VCaP (cell line): Measurements from ENCODE around the gene DISC1.

Experiments used
- H3K27ac ChIP-seq: fragments of 450-650 bp; 2 replicates; pipeline ENCODE4 v1.5.1; 2017
- TF ChIP-seq, protein P1 (sequence below): fragments of 450-650 bp; conservative IDR thresholded peaks from 2 replicates; pipeline ENCODE4 v1.5.1; 2017; ENCODE audit warnings: mild to moderate bottlenecking, moderate library complexity

DISC1 gene

DNA sequence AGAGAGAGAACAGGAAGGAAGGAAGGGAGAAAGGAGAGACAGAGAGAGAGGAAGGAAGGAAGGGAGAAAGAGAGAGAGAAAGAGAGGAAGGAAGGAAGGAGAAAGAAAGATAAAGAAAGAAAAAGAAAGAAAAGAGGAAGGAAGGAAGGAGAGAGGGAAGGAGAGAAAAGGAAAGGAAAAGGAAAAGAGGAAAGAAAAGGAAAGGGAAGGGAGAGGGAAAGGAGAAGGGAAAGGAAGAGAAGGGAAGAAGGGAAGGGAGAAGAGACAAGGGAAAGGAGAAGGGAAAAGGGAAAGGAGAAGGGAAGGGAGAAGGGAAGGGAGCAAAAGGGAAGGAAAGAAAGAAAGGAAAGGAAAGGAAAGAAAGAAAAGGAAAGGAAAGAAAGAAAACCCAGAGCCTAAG is 404.6 kb downstream of the DISC1 start:
- no peak overlapping the region for H3K27ac ChIP-seq
- TF ChIP-seq, protein P1, sequence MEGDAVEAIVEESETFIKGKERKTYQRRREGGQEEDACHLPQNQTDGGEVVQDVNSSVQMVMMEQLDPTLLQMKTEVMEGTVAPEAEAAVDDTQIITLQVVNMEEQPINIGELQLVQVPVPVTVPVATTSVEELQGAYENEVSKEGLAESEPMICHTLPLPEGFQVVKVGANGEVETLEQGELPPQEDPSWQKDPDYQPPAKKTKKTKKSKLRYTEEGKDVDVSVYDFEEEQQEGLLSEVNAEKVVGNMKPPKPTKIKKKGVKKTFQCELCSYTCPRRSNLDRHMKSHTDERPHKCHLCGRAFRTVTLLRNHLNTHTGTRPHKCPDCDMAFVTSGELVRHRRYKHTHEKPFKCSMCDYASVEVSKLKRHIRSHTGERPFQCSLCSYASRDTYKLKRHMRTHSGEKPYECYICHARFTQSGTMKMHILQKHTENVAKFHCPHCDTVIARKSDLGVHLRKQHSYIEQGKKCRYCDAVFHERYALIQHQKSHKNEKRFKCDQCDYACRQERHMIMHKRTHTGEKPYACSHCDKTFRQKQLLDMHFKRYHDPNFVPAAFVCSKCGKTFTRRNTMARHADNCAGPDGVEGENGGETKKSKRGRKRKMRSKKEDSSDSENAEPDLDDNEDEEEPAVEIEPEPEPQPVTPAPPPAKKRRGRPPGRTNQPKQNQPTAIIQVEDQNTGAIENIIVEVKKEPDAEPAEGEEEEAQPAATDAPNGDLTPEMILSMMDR = no peak

DNA sequence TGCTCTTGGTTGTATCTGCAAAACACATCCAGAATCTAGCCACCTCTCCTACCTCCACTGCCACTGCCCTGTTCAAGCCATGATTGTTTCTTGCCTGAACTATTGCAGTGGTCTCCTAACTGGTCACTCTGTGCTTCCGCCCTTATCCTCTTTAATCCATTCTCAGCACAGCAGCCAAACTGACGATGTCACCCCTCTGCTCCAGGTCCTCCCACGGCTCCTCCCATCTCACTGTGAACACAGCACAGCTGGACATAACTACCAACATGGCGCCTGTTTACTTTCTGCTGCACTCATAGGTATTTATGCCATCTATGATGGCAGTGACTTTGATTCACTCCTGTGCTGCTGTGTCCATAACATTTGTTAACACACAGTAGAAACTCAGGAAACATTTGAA is 406.7 kb downstream of the DISC1 start:
- no peak overlapping the region for H3K27ac ChIP-seq
- TF ChIP-seq, protein P1 = no peak

DNA sequence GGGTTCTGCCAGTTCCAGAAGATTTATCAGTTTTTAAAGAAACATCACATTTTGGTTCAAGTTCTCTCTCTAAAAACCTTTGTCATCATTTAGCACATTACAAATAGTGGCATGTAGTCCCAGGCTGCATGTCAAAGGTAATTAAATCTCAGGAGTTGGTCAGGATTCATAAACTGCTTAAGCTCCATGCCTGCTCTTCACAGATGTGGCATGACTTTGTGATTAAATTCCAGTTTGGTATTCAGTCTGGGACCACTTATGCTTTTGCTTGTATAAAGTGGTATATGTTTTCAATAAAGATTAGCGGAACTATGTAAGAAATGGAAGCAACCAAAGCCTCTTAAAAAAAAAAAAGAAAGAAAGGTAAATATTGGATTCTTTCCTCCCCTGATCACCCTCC is 408.0 kb downstream of the DISC1 start:
- TF ChIP-seq, protein P1 = no peak
- no peak overlapping the region for H3K27ac ChIP-seq

DNA sequence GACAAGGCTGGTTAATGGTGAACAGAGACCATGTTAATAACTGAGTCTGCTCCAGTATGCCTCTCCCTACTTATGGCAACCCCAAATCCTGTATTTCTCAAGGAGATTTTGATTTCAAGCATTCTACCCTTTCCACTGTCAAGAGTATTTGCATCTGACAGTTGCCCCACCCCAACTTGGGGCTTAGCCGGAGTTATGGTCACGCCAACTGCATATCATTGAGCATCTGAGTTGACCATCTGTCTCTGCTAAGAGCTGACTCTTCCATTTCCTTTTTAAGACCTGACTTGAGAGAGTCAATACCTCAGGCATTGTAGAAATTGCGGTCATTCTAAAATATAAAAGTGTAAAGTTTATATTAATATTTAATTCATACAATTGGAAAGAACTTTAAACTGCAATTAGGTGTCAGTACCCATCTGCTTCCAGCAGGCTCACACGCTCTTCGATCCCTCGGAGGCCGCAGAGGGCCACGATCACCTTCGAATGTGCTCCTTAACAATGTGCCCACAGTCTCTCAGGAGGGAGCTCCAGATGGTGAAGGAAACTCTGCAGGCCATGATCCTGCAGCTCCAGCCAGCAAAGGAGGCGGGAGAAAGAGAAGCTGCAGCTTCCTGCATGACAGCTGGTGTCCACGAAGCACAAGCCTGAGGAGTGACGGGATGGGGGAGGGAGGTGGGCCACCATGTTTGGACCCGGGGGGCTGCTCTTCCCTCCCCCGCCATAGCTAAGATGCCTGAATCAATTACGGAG is 409.8 kb downstream of the DISC1 start:
- TF ChIP-seq, protein P1 = no peak
- no peak overlapping the region for H3K27ac ChIP-seq

DNA sequence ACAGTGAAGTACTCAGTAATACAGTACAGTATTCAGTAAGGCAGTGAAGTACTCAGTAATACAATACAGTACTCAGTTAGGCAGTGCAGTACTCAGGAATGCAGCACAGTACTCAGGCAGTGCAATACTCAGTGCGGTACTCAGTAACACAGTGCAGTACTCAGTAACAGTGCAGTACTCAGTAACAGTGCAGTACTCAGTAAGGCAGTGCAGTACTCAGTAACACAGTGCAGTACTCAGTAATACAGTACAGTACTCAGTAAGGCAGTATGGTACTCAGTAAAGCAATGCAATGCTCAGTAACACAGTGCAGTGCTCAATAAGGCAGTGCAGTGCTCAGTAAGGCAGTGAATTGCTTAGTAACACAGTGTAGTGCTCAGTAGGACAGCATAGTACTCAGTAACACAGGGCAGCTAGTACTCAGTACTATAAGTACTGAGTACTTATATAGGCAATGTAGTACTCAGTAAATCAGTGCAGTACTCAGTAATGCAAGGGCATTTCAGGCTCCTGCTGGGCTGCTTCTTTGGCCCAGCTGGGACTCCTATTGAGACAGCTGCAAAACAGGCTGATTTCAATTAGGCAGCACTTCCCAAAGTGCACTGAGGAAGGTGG is 411.3 kb downstream of the DISC1 start:
- H3K27ac ChIP-seq = no peak overlapping the region
- TF ChIP-seq, protein P1 = no peak

DNA sequence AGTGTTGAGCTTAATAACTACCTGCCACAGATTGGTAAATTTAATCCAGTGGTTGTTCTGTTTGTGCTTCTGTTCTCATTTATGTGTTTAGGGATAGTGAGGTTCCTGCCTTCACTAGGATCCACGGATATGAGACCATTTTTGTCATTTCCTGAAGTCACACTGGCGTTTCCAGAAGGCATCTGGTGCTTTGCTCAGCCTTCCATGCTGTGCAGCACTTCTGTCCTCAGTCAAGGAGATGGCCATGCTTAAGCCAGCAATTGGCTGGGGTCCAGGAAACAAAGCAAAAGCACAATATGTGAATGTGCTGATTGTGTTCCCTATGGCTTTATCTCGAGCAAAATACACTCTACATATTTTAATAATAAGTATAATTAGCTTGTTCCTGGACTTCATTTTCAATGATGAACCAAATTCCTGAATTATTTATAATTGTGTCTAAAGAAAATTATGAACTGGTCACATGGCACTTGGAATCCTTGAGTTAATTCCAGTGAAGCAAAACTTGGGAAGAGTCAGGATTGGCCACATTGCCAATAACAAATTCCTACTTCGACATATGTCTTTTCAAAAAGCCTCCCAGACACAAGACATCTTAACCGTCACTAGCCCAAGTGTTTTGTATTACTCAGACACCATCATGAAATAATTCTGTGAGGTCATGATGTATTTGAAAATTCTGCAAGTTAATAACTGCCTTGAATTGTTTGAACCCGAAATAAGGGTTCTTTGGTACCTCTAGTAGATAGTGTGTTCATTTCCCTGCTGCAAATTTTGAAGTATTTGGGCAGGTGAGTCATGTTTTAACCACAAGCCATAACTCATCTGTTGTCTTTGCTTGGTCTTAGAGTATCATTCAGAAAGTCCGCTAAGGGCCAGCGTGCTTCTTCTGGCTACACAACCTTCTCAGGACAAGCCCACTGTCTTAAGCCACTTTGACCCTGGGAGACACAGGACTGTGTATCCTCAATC is 412.4 kb downstream of the DISC1 start:
- TF ChIP-seq, protein P1 = no peak
- no peak overlapping the region for H3K27ac ChIP-seq

DNA sequence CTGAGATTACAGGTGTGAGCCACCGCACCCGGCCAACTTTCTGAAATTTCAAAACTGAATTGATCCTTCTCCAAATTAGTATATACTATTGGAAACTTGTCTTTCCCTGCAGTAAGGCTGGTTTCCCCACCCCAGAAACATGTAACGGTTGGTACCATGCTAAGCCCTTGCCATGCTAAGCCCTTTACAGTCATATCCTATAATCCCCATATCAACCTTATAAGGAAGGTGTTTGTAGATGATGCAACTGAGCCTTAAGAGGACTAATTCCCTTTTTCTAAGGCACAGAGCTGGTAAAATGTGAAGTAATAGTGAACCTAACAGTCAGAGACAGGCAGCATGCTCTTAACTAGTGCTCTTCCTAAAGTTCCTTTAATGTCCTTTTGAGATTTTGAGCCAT is 413.7 kb downstream of the DISC1 start:
- H3K27ac ChIP-seq = no peak overlapping the region
- TF ChIP-seq, protein P1 = no peak
